Astrocyte (in vitro differentiated cells and primary cell): Measurements from ENCODE around the gene CMSS1.

ENCODE experiments used
- EZH2 ChIP-seq: IDR thresholded peaks from 2 replicates; pipeline ENCODE4 v1.6.1; 2012; ENCODE audit warnings: mild to moderate bottlenecking, low read length, inconsistent platforms; ENCODE audit not compliant: insufficient read depth
- TF ChIP-seq, protein P1 (sequence below): IDR thresholded peaks from 2 replicates; pipeline ENCODE4 v1.5.1; 2011; ENCODE audit warnings: low read depth, mild to moderate bottlenecking, inconsistent platforms, low read length, moderate library complexity; ENCODE audit not compliant: insufficient read depth

DNA sequence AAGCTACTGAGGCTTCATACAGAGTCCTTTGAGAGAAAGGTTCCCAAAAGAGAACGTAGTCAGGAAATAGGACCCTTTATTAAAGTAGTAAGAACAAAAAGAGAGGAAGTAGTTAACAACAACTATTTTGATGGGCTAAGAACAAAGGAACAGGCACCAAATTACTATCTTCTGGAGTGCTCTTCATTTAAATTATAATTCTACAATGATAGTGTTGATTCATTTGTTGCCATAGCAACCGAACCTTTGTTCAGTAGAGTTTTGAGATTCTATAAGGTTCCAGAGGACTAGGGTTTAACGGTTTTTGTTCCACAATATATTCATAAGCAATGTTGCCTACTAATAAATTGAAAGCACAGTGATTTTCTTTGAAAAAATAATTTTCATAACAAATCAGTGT, 78.8 kb downstream of the CMSS1 start:
- TF ChIP-seq, protein P1, sequence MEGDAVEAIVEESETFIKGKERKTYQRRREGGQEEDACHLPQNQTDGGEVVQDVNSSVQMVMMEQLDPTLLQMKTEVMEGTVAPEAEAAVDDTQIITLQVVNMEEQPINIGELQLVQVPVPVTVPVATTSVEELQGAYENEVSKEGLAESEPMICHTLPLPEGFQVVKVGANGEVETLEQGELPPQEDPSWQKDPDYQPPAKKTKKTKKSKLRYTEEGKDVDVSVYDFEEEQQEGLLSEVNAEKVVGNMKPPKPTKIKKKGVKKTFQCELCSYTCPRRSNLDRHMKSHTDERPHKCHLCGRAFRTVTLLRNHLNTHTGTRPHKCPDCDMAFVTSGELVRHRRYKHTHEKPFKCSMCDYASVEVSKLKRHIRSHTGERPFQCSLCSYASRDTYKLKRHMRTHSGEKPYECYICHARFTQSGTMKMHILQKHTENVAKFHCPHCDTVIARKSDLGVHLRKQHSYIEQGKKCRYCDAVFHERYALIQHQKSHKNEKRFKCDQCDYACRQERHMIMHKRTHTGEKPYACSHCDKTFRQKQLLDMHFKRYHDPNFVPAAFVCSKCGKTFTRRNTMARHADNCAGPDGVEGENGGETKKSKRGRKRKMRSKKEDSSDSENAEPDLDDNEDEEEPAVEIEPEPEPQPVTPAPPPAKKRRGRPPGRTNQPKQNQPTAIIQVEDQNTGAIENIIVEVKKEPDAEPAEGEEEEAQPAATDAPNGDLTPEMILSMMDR = no peak
- no peak for TF ChIP-seq EZH2
